GM12865 (cell line): ENCODE data around the gene KCNG1.
"Not testable (repeated sequence)": the region's sequence is repeated elsewhere in the genome, so short reads cannot be mapped to it uniquely, and the experiment has no call there.

Experiments used
- DNase-seq: peaks from one replicate; pipeline ENCODE4 v3.0.0; 2010; ENCODE audit warnings: low read depth
- H3K4me3 ChIP-seq: 2 replicates; pipeline ENCODE4 v1.5.1; 2011; ENCODE audit warnings: mild to moderate bottlenecking, low read depth, low read length, control low read depth
- CTCF ChIP-seq: IDR thresholded peaks from 2 replicates; pipeline ENCODE4 v1.5.1; 2011; ENCODE audit warnings: low read length, control low read depth, low read depth, inconsistent platforms; ENCODE audit not compliant: insufficient read depth; ENCODE audit errors: missing control alignments

Gene KCNG1

DNA sequence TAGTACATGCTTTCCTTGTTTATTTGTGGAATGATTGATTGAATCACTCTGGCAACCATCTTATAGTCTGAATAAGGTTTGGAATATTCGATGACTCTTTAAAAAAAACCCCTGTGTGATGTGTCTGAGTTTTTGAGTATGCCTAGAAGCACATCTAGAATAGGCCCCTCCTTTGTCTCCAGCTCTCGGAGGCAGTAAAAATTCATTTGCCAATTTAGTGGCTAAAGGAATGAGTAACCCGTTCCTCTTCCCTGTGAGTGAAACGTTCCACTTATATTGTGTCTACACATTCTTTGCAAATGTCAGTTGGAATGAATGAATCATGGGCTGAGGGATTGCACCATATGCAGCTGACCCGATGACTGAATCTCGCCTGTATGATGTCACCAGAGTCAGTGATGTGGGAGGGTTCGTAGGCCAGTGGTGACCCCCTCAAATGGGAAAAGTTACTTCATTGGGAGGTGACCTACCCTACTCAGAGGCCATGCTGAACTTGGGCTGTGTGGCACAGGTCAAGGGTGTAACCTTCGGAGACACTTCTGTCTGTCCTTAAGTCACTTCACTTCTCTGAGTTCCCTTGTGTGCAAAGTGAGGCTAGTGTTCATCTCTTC is 42.7 kb downstream of the KCNG1 start:
- no peak for DNase-seq
- no peak for TF ChIP-seq CTCF
- H3K4me3 ChIP-seq: no peak overlapping the region

DNA sequence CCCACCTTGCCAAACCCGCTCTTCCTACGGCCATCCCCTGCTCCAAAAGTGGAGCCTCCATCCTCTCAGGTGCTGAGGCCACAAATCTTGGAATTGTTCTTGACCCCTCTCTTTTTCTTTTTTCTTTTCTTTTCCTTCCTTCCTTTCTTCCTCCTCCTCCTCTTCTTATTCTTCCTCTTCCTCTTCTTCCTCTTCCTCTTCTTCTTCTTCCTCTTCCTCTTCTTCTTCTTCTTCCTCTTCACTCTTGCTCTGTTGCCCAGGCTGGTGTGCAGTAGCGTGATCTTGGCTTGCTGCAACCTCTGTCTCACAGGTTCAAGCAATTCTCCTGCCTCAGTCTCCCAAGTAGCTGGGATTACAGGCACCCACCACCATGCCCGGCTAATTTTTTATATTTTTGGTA is 44.4 kb downstream of the KCNG1 start:
- H3K4me3 ChIP-seq, DNase-seq: not testable (repeated sequence)

- TF ChIP-seq CTCF: no peak
- no peak for DNase-seq
- H3K4me3 ChIP-seq: no peak overlapping the region
These were observed 45.6 kb downstream of the KCNG1 start for GRCh38 chr20:50977066-50978021.

DNA sequence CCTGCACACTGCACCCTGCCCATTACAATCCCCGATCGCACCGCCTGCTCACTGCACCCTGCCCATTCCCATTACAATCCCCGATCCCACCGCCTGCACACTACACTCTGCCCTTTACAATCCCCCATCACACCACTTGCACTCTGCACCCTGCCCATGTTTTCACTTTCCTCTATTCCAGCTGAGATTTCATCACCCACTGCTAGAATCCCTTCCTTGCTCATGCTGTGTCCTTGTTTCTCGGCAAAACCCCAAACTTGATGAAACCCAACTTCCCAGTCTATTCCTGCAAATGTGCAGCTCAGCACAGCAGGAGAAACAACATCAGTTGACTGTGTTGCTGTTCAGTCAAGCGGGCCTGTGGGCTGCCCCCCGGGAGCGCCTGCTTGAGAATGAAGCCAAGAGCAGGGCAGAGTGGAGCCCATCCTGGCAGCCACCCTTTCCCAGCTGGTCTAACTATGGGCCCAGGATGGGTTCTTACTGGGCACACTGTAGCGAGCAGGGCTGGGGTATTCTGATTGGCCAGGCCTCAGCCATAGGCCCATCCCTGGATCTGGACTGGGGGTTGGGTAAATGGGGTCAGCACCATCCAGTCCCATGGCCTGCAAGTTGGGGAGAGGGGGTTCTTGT is 47.1 kb downstream of the KCNG1 start:
- H3K4me3 ChIP-seq: no peak overlapping the region
- no peak for TF ChIP-seq CTCF
- DNase-seq: no peak

DNA sequence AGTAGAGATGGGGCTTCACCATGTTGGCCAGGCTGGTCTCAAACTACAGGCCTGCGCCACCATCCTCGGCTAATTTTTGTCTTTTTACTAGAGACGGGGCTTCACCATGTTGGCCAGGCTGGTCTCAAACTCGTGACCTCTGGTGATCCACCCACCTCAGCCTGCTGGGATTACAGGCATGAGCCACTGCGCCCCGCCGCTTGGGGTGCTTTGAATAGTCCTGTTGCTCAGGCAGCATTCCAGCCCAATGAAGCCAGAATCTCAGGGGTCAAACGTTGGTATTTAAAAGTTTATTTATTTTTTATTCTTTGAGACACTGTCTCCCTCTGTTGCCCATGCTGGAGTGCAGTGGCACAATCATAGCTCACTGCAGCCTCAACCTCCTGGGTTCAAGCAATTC is 53.0 kb downstream of the KCNG1 start:
- no peak overlapping the region for H3K4me3 ChIP-seq
- no peak for DNase-seq
- no peak for TF ChIP-seq CTCF

- no peak for TF ChIP-seq CTCF
- H3K4me3 ChIP-seq: no peak overlapping the region
- no peak for DNase-seq
These were observed 53.5 kb downstream of the KCNG1 start for GRCh38 chr20:50969435-50969834.

DNA sequence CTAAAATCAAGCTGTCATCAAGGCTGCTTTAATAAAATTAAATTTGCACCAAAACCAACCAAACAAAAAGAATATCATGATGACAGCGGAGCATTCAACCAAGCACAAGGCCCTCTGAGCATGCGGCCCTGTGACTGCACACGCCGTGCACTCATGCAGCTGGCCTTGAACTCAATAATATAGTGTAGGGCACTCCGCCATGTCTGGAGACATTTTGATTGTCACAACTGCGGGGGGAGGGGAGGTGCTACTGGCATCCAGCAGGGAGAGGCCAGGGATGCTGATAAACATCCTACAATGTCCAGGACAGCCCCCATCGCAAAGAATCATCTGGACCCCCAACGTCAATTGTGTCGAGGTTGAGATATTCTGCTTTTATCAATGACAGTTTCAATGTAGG is 54.6 kb downstream of the KCNG1 start:
- no peak overlapping the region for H3K4me3 ChIP-seq
- no peak for TF ChIP-seq CTCF
- no peak for DNase-seq
